ENCODE results near the gene XPC. TPM values are rescaled to one million over a fixed set of nuclear protein-coding genes. Genes with fewer than 3 reads are reported as not detected.

Gene XPC
- total and polyA plus RNA-seq, 2 experiments from 2014 or later, result 27.3 to 29.5 TPM

GRCh38 chr3:14140668-14141067 is 37.7 kb downstream of the XPC start:
- WGBS (ENCODE audit: low lambda C conversion rate, missing lambda C conversion rate), result 95% methylated on average over 2 of the region's 2 CpGs
- Histone ChIP-seq H3K9me2 (replicated peaks; ENCODE audit: insufficient read depth) (no peaks in the 10 kb centered on the region), H3K27me3 (no peaks in the 10 kb centered on the region), H3K4me3 (no peak overlapping the region), H4K20me1 (ENCODE audit: insufficient read depth, poor library complexity, severe bottlenecking) (no peaks in the 10 kb centered on the region), H2AFZ (no peak overlapping the region), H3K9me3 (ENCODE audit: low read depth) (no peaks in the 10 kb centered on the region), H3K79me2 (no peaks in the 10 kb centered on the region), H3K27ac (no peak overlapping the region), H3K4me2 (no peak overlapping the region), H3K36me3 (replicated peaks; ENCODE audit: insufficient read depth, low read depth) (no peaks in the 10 kb centered on the region), H3K4me1 (ENCODE audit: insufficient read depth) (peaks cover 22% of the 10 kb centered on the region)
- TF ChIP-seq EZH2phosphoT487 (IDR thresholded peaks at IDR 0.05; ENCODE audit: low read depth, severe bottlenecking, unreplicated experiment) (no peak), CTCF (IDR thresholded peaks at IDR 0.05; ENCODE audit: poor library complexity) (no peak), EZH2 (IDR thresholded peaks at IDR 0.05; ENCODE audit: borderline replicate concordance) (no peak)
- no peak for DNase-seq (ENCODE audit: low spot score)

- H3K4me3 ChIP-seq, result no peak overlapping the region
- no peak overlapping the region for H3K4me2 ChIP-seq
- no peaks in the 10 kb centered on the region for H3K79me2 ChIP-seq
- no peaks in the 10 kb centered on the region for H4K20me1 ChIP-seq (ENCODE audit: insufficient read depth, poor library complexity, severe bottlenecking)
- no peak for DNase-seq (ENCODE audit: low spot score)
- 93% methylated on average over 5 of the region's 5 CpGs for WGBS (ENCODE audit: low lambda C conversion rate, missing lambda C conversion rate)
- no peaks in the 10 kb centered on the region for H3K9me3 ChIP-seq (ENCODE audit: low read depth)
- H3K27ac ChIP-seq, result no peak overlapping the region
- H3K27me3 ChIP-seq, result no peaks in the 10 kb centered on the region
- H3K9me2 ChIP-seq (replicated peaks; ENCODE audit: insufficient read depth), result no peaks in the 10 kb centered on the region
- peaks cover 15% of the 10 kb centered on the region for H3K4me1 ChIP-seq (ENCODE audit: insufficient read depth)
- no peak for TF ChIP-seq CTCF (IDR thresholded peaks at IDR 0.05; ENCODE audit: poor library complexity)
- no peak for TF ChIP-seq EZH2 (IDR thresholded peaks at IDR 0.05; ENCODE audit: borderline replicate concordance)
- no peak for TF ChIP-seq EZH2phosphoT487 (IDR thresholded peaks at IDR 0.05; ENCODE audit: low read depth, severe bottlenecking, unreplicated experiment)
- no peaks in the 10 kb centered on the region for H3K36me3 ChIP-seq (replicated peaks; ENCODE audit: insufficient read depth, low read depth)
- no peak overlapping the region for H2AFZ ChIP-seq
Observed at GRCh38 chr3:14139771-14140170, 38.6 kb downstream of the XPC start.

GRCh38 chr3:14138878-14139655 is 39.3 kb downstream of the XPC start:
- H3K27ac ChIP-seq, result no peak overlapping the region
- H3K27me3 ChIP-seq, result no peaks in the 10 kb centered on the region
- no peaks in the 10 kb centered on the region for H4K20me1 ChIP-seq (ENCODE audit: insufficient read depth, poor library complexity, severe bottlenecking)
- no peak for DNase-seq (ENCODE audit: low spot score)
- no peak overlapping the region for H3K4me2 ChIP-seq
- 97% methylated on average over 14 of the region's 14 CpGs for WGBS (ENCODE audit: low lambda C conversion rate, missing lambda C conversion rate)
- no peaks in the 10 kb centered on the region for H3K9me3 ChIP-seq (ENCODE audit: low read depth)
- H3K9me2 ChIP-seq (replicated peaks; ENCODE audit: insufficient read depth), result no peaks in the 10 kb centered on the region
- H3K4me3 ChIP-seq, result no peak overlapping the region
- H3K4me1 ChIP-seq (ENCODE audit: insufficient read depth), result peaks cover 11% of the 10 kb centered on the region
- no peaks in the 10 kb centered on the region for H3K79me2 ChIP-seq
- no peak overlapping the region for H2AFZ ChIP-seq
- TF ChIP-seq EZH2phosphoT487 (IDR thresholded peaks at IDR 0.05; ENCODE audit: low read depth, severe bottlenecking, unreplicated experiment) (no peak), CTCF (IDR thresholded peaks at IDR 0.05; ENCODE audit: poor library complexity) (no peak), EZH2 (IDR thresholded peaks at IDR 0.05; ENCODE audit: borderline replicate concordance) (no peak)
- no peaks in the 10 kb centered on the region for H3K36me3 ChIP-seq (replicated peaks; ENCODE audit: insufficient read depth, low read depth)

Data from hepatocyte (in vitro differentiated cells).